Measurements from ENCODE around the gene LRRC74A.

Gene LRRC74A

DNA sequence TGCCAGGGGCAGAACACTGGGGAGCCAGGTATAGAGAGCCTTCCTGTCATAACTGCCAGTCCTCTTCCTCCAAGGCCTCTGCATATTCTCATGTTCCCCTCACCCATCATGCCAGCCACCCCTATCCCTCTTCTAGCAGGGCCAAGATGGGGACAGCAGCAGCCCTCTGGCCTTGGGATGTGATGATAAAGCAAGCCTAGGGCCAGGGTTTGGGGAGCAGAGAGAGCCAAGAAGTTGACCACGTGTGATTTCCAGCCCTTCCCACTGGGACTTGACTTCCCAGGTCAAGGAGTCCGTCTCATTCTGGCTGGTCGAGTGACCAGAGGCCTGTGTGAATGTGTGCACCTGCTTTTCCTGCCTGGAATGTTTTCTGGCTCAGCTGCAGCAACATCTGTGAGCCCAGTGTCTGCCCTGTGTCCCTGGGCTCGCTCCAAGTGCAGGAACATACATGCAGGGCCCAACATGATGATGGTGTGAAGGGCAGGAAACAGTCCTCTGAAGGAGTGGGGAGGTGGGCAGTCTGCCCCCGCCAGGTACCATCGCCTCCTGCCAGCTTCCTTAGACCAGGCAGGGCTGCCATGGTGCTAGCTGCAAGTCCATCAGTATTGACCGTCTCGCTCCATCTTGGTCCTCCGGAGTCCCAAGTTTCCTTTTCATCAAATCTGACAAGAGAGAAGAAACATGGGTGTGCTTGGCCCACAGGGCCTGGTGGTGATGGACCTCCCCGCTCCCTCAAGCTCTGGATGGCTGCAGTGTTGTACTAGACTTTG is 43.9 kb upstream of the LRRC74A start:
- Histone ChIP-seq H4K20me1 (ENCODE audit: insufficient read depth, low read length) (no peaks in the 10 kb centered on the region), H3K9me3 (replicated peaks; ENCODE audit: insufficient read depth, low read length) (no peaks in the 10 kb centered on the region), H3K9me2 (replicated peaks; ENCODE audit: insufficient read depth, low read length) (no peaks in the 10 kb centered on the region), H3K27me3 (replicated peaks; ENCODE audit: insufficient read depth, low read length) (no peaks in the 10 kb centered on the region), H3K79me2 (ENCODE audit: low read length) (no peaks in the 10 kb centered on the region), H2AFZ (ENCODE audit: low read length) (no peak overlapping the region), H3K4me3 (ENCODE audit: low read length) (no peak overlapping the region), H3K27ac (ENCODE audit: low read length) (no peak overlapping the region), H3F3A (ENCODE audit: insufficient read depth, low read length) (no peaks in the 10 kb centered on the region), H3K9ac (ENCODE audit: low read length) (no peak overlapping the region), H3K4me1 (ENCODE audit: low read length) (no peaks in the 10 kb centered on the region), H3K36me3 (replicated peaks; ENCODE audit: insufficient read depth, low read length) (no peaks in the 10 kb centered on the region), H3K4me2 (ENCODE audit: low read depth, low read length) (no peak overlapping the region)
- DNase-seq = no peak
- TF ChIP-seq EZH2 (optimal IDR thresholded peaks at IDR 0.05; ENCODE audit: low read depth, low read length) (no peak), EZH2phosphoT487 (IDR thresholded peaks at IDR 0.05; ENCODE audit: low read length) (no peak), CTCF (IDR thresholded peaks at IDR 0.05; ENCODE audit: low read length) (no peak)

GRCh38 chr14:76782885-76783566 is 43.2 kb upstream of the LRRC74A start:
- Histone ChIP-seq H3K36me3 (replicated peaks; ENCODE audit: insufficient read depth, low read length) (no peaks in the 10 kb centered on the region), H3K27me3 (replicated peaks; ENCODE audit: insufficient read depth, low read length) (no peaks in the 10 kb centered on the region), H3K79me2 (ENCODE audit: low read length) (no peaks in the 10 kb centered on the region), H3K9me3 (replicated peaks; ENCODE audit: insufficient read depth, low read length) (no peaks in the 10 kb centered on the region), H3K9me2 (replicated peaks; ENCODE audit: insufficient read depth, low read length) (no peaks in the 10 kb centered on the region), H3F3A (ENCODE audit: insufficient read depth, low read length) (no peaks in the 10 kb centered on the region), H3K4me1 (ENCODE audit: low read length) (no peaks in the 10 kb centered on the region), H2AFZ (ENCODE audit: low read length) (no peak overlapping the region), H4K20me1 (ENCODE audit: insufficient read depth, low read length) (no peaks in the 10 kb centered on the region), H3K4me3 (ENCODE audit: low read length) (no peak overlapping the region), H3K9ac (ENCODE audit: low read length) (no peak overlapping the region), H3K4me2 (ENCODE audit: low read depth, low read length) (no peak overlapping the region), H3K27ac (ENCODE audit: low read length) (no peak overlapping the region)
- no peak for DNase-seq
- TF ChIP-seq EZH2phosphoT487 (IDR thresholded peaks at IDR 0.05; ENCODE audit: low read length) (no peak), EZH2 (optimal IDR thresholded peaks at IDR 0.05; ENCODE audit: low read depth, low read length) (no peak), CTCF (IDR thresholded peaks at IDR 0.05; ENCODE audit: low read length) (no peak)

DNA sequence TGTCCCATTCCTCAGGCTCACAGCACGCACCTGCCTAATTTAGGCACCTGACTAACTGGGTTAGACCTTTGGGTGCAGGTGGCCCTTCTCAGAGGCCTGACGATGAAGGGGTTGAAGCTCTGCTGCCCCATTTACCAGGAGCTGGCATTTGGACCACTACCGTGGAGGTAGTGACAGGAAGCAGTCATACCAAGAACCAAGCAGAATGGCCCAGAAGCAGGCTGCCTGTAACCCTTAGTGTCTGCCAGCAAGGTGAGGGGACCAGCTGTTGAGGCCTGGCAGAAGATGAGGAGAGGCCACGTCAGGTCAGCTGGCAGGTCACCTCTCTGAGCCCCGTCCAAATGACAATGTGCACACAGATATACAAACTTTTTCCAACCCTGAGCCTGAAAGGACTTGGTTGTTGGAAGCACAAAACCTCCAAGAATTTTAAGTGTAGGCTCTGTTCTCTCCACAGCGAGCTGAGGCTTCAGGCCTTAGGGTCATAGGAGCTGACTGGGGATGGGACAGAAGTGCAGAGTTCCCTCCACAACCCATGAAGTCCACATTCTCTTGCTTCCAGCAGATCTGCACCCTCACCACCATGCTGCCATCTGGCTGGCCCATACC is 41.8 kb upstream of the LRRC74A start:
- no peaks in the 10 kb centered on the region for H3K79me2 ChIP-seq (ENCODE audit: low read length)
- no peaks in the 10 kb centered on the region for H4K20me1 ChIP-seq (ENCODE audit: insufficient read depth, low read length)
- no peak overlapping the region for H3K27ac ChIP-seq (ENCODE audit: low read length)
- H3K4me3 ChIP-seq (ENCODE audit: low read length) = no peak overlapping the region
- no peaks in the 10 kb centered on the region for H3F3A ChIP-seq (ENCODE audit: insufficient read depth, low read length)
- H3K36me3 ChIP-seq (replicated peaks; ENCODE audit: insufficient read depth, low read length) = no peaks in the 10 kb centered on the region
- no peak overlapping the region for H2AFZ ChIP-seq (ENCODE audit: low read length)
- H3K9me2 ChIP-seq (replicated peaks; ENCODE audit: insufficient read depth, low read length) = no peaks in the 10 kb centered on the region
- no peak overlapping the region for H3K4me2 ChIP-seq (ENCODE audit: low read depth, low read length)
- H3K27me3 ChIP-seq (replicated peaks; ENCODE audit: insufficient read depth, low read length) = no peaks in the 10 kb centered on the region
- TF ChIP-seq EZH2phosphoT487 (IDR thresholded peaks at IDR 0.05; ENCODE audit: low read length) = no peak
- TF ChIP-seq CTCF (IDR thresholded peaks at IDR 0.05; ENCODE audit: low read length) = no peak
- TF ChIP-seq EZH2 (optimal IDR thresholded peaks at IDR 0.05; ENCODE audit: low read depth, low read length) = no peak
- no peak for DNase-seq
- no peaks in the 10 kb centered on the region for H3K9me3 ChIP-seq (replicated peaks; ENCODE audit: insufficient read depth, low read length)
- H3K4me1 ChIP-seq (ENCODE audit: low read length) = no peaks in the 10 kb centered on the region
- H3K9ac ChIP-seq (ENCODE audit: low read length) = no peak overlapping the region

All from MM.1S (cell line).